ENCODE results near the gene SUGCT. TPM values are rescaled to one million over a fixed set of nuclear protein-coding genes. Genes with fewer than 3 reads are reported as not detected.

The SUGCT gene
- total and polyA plus RNA-seq, 3 experiments from 2014 or later, result 1.1 to 1.4 (median 1.3) TPM

DNA sequence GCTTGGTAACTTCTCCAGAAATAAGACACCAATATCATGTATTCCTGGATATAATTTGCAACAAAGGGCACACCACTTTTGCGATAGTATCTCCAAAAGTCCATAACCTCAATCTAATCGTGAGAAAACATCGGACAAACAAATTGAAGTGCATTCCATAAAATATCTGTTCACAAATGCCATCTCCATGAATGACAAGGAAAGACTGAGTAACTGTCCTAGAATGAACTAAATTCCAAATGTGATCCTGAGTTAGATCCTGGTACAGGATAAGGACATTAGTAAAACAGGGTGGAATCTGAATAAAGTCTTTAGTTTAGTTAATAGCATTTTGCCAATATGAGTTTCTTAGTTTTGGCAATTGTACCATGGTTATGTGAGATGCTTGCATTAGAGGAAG is 384.2 kb downstream of the SUGCT start:
- no peak overlapping the region for H3K27ac ChIP-seq (ENCODE audit: low read depth, low read length)
- no peaks in the 10 kb centered on the region for H3K4me1 ChIP-seq (ENCODE audit: insufficient read depth, low read length)
- no peaks in the 10 kb centered on the region for H3K36me3 ChIP-seq (ENCODE audit: insufficient read depth, low read length)
- Mint-ChIP-seq H3K36me3 (no peaks in the 10 kb centered on the region), H3K4me1 (no peaks in the 10 kb centered on the region), H3K4me3 (no peak overlapping the region), H3K9me3 (peaks cover 0 to 14% (median 3%) of the 10 kb centered on the region in 5 donors), H3K27me3 (no peaks in the 10 kb centered on the region), H3K27ac (no peak overlapping the region)
- H3K4me3 ChIP-seq (ENCODE audit: low read length), result no peak overlapping the region
- ChIA-PET CTCF (no interaction called here), POLR2A (no interaction called here)
- DNase-seq, result no peak
- H3K27me3 ChIP-seq (ENCODE audit: insufficient read depth, low read length, poor library complexity, severe bottlenecking), result no peaks in the 10 kb centered on the region
- H3K9me3 ChIP-seq (ENCODE audit: low read length), result no peaks in the 10 kb centered on the region

- H3K9me3 ChIP-seq (ENCODE audit: low read length), result no peaks in the 10 kb centered on the region
- Mint-ChIP-seq H3K9me3 (peaks cover 0 to 10% (median 7%) of the 10 kb centered on the region in 5 donors), H3K27ac (no peak overlapping the region), H3K36me3 (no peaks in the 10 kb centered on the region), H3K27me3 (no peaks in the 10 kb centered on the region), H3K4me1 (no peaks in the 10 kb centered on the region), H3K4me3 (no peak overlapping the region)
- DNase-seq, result no peak
- H3K27me3 ChIP-seq (ENCODE audit: insufficient read depth, low read length, poor library complexity, severe bottlenecking), result no peaks in the 10 kb centered on the region
- H3K4me3 ChIP-seq (ENCODE audit: low read length), result no peak overlapping the region
- ChIA-PET CTCF (no interaction called here), POLR2A (no interaction called here)
- no peaks in the 10 kb centered on the region for H3K4me1 ChIP-seq (ENCODE audit: insufficient read depth, low read length)
- no peak overlapping the region for H3K27ac ChIP-seq (ENCODE audit: low read depth, low read length)
- no peaks in the 10 kb centered on the region for H3K36me3 ChIP-seq (ENCODE audit: insufficient read depth, low read length)
Measured at GRCh38 chr7:40520986-40521738, 386.4 kb downstream of the SUGCT start.

- Mint-ChIP-seq H3K4me1 (no peaks in the 10 kb centered on the region), H3K27me3 (no peaks in the 10 kb centered on the region), H3K4me3 (no peak overlapping the region), H3K36me3 (no peaks in the 10 kb centered on the region), H3K27ac (no peak overlapping the region), H3K9me3 (peaks cover 0 to 18% (median 6%) of the 10 kb centered on the region in 5 donors)
- Histone ChIP-seq H3K9me3 (ENCODE audit: low read length) (no peaks in the 10 kb centered on the region), H3K4me3 (ENCODE audit: low read length) (no peak overlapping the region), H3K36me3 (ENCODE audit: insufficient read depth, low read length) (no peaks in the 10 kb centered on the region), H3K27ac (ENCODE audit: low read depth, low read length) (no peak overlapping the region), H3K27me3 (ENCODE audit: insufficient read depth, low read length, poor library complexity, severe bottlenecking) (no peaks in the 10 kb centered on the region), H3K4me1 (ENCODE audit: insufficient read depth, low read length) (no peaks in the 10 kb centered on the region)
- ChIA-PET CTCF (no interaction called here), POLR2A (no interaction called here)
- DNase-seq, result no peak
Measured at GRCh38 chr7:40525764-40526163, 391.0 kb downstream of the SUGCT start.

DNA sequence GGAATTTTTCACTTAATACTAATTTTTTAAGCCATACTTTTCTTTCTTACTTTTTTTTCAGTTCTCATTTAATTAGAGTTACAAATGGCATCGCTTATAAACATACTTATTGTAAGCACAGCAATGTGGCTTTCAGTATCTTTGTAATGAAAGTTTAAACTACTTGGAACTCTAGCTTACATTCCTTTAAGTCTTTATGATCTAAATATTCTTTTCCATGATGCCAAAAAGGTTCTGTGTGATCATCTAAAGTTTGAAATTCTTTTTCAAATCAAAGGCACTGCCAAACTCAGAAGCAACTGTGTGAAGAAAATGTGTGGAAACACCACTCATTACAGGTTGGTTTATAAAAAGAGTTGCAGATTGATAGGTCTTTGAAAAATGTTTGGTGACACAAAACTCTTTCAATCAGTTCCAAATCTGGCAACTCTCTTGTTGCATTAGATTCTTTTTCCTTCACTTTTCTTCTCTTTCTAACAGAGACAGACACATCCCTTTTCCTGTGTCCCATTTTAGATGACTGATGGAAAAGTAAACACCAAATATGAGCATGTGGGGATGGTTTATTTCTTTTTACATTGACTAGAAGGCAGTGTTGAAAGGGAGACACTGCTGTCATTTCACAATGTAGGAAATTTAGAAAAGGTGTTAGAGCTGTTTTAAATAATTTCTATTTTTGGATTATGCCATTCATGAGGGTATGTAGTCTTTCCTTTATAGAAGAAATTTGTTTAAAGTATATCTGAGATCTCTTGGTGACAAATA is 392.3 kb downstream of the SUGCT start:
- DNase-seq, result no peak
- Histone ChIP-seq H3K4me1 (ENCODE audit: insufficient read depth, low read length) (no peaks in the 10 kb centered on the region), H3K4me3 (ENCODE audit: low read length) (no peak overlapping the region), H3K36me3 (ENCODE audit: insufficient read depth, low read length) (no peaks in the 10 kb centered on the region), H3K27ac (ENCODE audit: low read depth, low read length) (no peak overlapping the region), H3K9me3 (ENCODE audit: low read length) (no peaks in the 10 kb centered on the region), H3K27me3 (ENCODE audit: insufficient read depth, low read length, poor library complexity, severe bottlenecking) (no peaks in the 10 kb centered on the region)
- POLR2A ChIA-PET, result no interaction called here
- peaks cover 3 to 21% (median 9%) of the 10 kb centered on the region in 5 donors for H3K9me3 Mint-ChIP-seq
- no peak overlapping the region for H3K27ac Mint-ChIP-seq
- CTCF ChIA-PET, result no interaction called here
- H3K27me3 Mint-ChIP-seq, result no peaks in the 10 kb centered on the region
- no peaks in the 10 kb centered on the region for H3K36me3 Mint-ChIP-seq
- H3K4me1 Mint-ChIP-seq, result no peaks in the 10 kb centered on the region
- H3K4me3 Mint-ChIP-seq, result no peak overlapping the region

DNA sequence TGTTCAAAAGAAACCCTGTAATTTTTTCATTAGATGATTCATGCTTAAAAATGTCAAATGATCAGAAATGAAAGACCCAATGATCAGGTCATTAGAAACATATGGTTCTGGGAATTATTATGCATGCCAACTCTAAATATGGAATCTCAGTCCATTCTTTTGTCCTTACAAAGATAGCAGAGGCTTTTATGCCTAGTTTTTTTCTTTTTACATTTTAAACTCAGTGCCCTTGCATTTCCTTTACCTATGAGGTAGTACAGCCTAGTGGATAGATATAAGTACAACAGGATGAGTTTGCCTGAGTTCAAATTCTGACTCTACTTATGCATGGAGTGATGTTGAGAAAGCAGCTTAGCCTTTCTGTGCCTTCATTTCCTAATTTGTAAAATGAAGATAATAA is 392.9 kb downstream of the SUGCT start:
- H3K36me3 Mint-ChIP-seq, result no peaks in the 10 kb centered on the region

DNA sequence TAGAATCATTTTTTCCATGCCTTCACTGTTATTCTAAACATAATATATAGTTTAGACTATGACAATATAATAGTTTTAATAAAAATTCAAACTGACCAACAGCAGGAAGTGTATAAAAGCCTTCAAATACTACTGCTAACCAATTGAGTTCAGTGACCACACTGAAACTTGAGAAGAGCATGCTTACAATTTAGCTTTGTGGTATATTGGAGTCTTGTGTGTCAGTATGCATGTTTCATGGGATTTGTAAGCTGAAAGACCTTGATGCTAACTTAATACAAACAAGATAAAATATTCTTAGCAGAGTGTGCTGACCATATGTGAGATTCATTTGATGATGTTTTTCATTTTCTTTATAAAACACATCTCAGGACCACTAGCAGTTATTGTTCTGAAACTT is 395.5 kb downstream of the SUGCT start:
- no peaks in the 10 kb centered on the region for H3K36me3 ChIP-seq (ENCODE audit: insufficient read depth, low read length)
- H3K9me3 ChIP-seq (ENCODE audit: low read length), result no peaks in the 10 kb centered on the region
- ChIA-PET CTCF (no interaction called here), POLR2A (no interaction called here)
- no peak overlapping the region for H3K27ac ChIP-seq (ENCODE audit: low read depth, low read length)
- no peaks in the 10 kb centered on the region for H3K4me1 Mint-ChIP-seq
- H3K4me1 ChIP-seq (ENCODE audit: insufficient read depth, low read length), result no peaks in the 10 kb centered on the region
- no peaks in the 10 kb centered on the region for H3K36me3 Mint-ChIP-seq
- no peak overlapping the region for H3K27ac Mint-ChIP-seq
- DNase-seq, result no peak
- no peak overlapping the region for H3K4me3 ChIP-seq (ENCODE audit: low read length)
- no peaks in the 10 kb centered on the region for H3K27me3 ChIP-seq (ENCODE audit: insufficient read depth, low read length, poor library complexity, severe bottlenecking)
- peaks cover 5 to 19% (median 8%) of the 10 kb centered on the region in 5 donors for H3K9me3 Mint-ChIP-seq
- H3K27me3 Mint-ChIP-seq, result no peaks in the 10 kb centered on the region
- H3K4me3 Mint-ChIP-seq, result no peak overlapping the region

More for the DNA sequence above, 392.9 kb downstream of the SUGCT start:
- Mint-ChIP-seq H3K4me3 (no peak overlapping the region), H3K27me3 (no peaks in the 10 kb centered on the region), H3K27ac (no peak overlapping the region), H3K4me1 (no peaks in the 10 kb centered on the region), H3K9me3 (peaks cover 5 to 21% (median 9%) of the 10 kb centered on the region in 5 donors)
- no peaks in the 10 kb centered on the region for H3K9me3 ChIP-seq (ENCODE audit: low read length)
- no peak for DNase-seq
- ChIA-PET POLR2A (no interaction called here), CTCF (no interaction called here)
- H3K4me1 ChIP-seq (ENCODE audit: insufficient read depth, low read length), result no peaks in the 10 kb centered on the region
- no peak overlapping the region for H3K4me3 ChIP-seq (ENCODE audit: low read length)
- H3K27me3 ChIP-seq (ENCODE audit: insufficient read depth, low read length, poor library complexity, severe bottlenecking), result no peaks in the 10 kb centered on the region
- no peak overlapping the region for H3K27ac ChIP-seq (ENCODE audit: low read depth, low read length)
- H3K36me3 ChIP-seq (ENCODE audit: insufficient read depth, low read length), result no peaks in the 10 kb centered on the region

GRCh38 chr7:40531956-40532355 is 397.2 kb downstream of the SUGCT start:
- no peak overlapping the region for H3K4me3 Mint-ChIP-seq
- H3K9me3 ChIP-seq (ENCODE audit: low read length), result no peaks in the 10 kb centered on the region
- H3K27me3 ChIP-seq (ENCODE audit: insufficient read depth, low read length, poor library complexity, severe bottlenecking), result no peaks in the 10 kb centered on the region
- H3K27ac Mint-ChIP-seq, result no peak overlapping the region
- POLR2A ChIA-PET, result no interaction called here
- no peaks in the 10 kb centered on the region for H3K27me3 Mint-ChIP-seq
- no peaks in the 10 kb centered on the region for H3K36me3 Mint-ChIP-seq
- no peak overlapping the region for H3K27ac ChIP-seq (ENCODE audit: low read depth, low read length)
- no peak for DNase-seq
- no peaks in the 10 kb centered on the region for H3K36me3 ChIP-seq (ENCODE audit: insufficient read depth, low read length)
- H3K4me1 ChIP-seq (ENCODE audit: insufficient read depth, low read length), result no peaks in the 10 kb centered on the region
- peaks cover 3 to 20% (median 15%) of the 10 kb centered on the region in 5 donors for H3K9me3 Mint-ChIP-seq
- CTCF ChIA-PET, result no interaction called here
- H3K4me1 Mint-ChIP-seq, result no peaks in the 10 kb centered on the region
- H3K4me3 ChIP-seq (ENCODE audit: low read length), result no peak overlapping the region

- no peaks in the 10 kb centered on the region for H3K9me3 ChIP-seq (ENCODE audit: low read length)
- H3K27me3 Mint-ChIP-seq, result no peaks in the 10 kb centered on the region
- H3K36me3 ChIP-seq (ENCODE audit: insufficient read depth, low read length), result no peaks in the 10 kb centered on the region
- no peak overlapping the region for H3K4me3 ChIP-seq (ENCODE audit: low read length)
- H3K4me1 Mint-ChIP-seq, result no peaks in the 10 kb centered on the region
- H3K27me3 ChIP-seq (ENCODE audit: insufficient read depth, low read length, poor library complexity, severe bottlenecking), result no peaks in the 10 kb centered on the region
- no peaks in the 10 kb centered on the region for H3K36me3 Mint-ChIP-seq
- no peak overlapping the region for H3K27ac ChIP-seq (ENCODE audit: low read depth, low read length)
- CTCF ChIA-PET, result no interaction called here
- H3K4me3 Mint-ChIP-seq, result no peak overlapping the region
- H3K4me1 ChIP-seq (ENCODE audit: insufficient read depth, low read length), result no peaks in the 10 kb centered on the region
- no peak for DNase-seq
- POLR2A ChIA-PET, result no interaction called here
- no peak overlapping the region for H3K27ac Mint-ChIP-seq
- peaks cover 7 to 26% (median 17%) of the 10 kb centered on the region in 5 donors for H3K9me3 Mint-ChIP-seq
Measured at GRCh38 chr7:40535678-40536077, 400.9 kb downstream of the SUGCT start.
